Hepatocyte (in vitro differentiated cells): ENCODE measurements around the gene ZNF341.

Source experiments
- CTCF ChIP-seq: fragments of 200-600 bp; sonication (generic); IDR thresholded peaks from 2 replicates; pipeline ENCODE4 v1.5.1; 2016; ENCODE audit warnings: antibody characterized with exemption, mild to moderate bottlenecking; ENCODE audit not compliant: poor library complexity
- EZH2 ChIP-seq: fragments of 200-600 bp; sonication (generic); IDR thresholded peaks from 2 replicates; pipeline ENCODE4 v1.6.1; 2016; ENCODE audit warnings: antibody characterized with exemption, mild to moderate bottlenecking, borderline replicate concordance

GRCh38 chr20:33730946-33731692 lies 677 bp upstream of the ZNF341 start:
- TF ChIP-seq CTCF = no peak
- no peak for TF ChIP-seq EZH2
